GM18868 (cell line): ENCODE data around the gene VAPA.

Experiments
- ATAC-seq: cut with Tn5 transposase; IDR thresholded peaks from one replicate; pipeline ENCODE4 v1.9.1; 2021; ENCODE audit warnings: mild to moderate bottlenecking, moderate library complexity; ENCODE audit not compliant: unreplicated experiment

VAPA gene

GRCh38 chr18:9968081-9968848 is 54.4 kb downstream of the VAPA start:
- no peak for ATAC-seq

- ATAC-seq: no peak
Observed at GRCh38 chr18:9969247-9969646, 55.4 kb downstream of the VAPA start.

- no peak for ATAC-seq
Observed at GRCh38 chr18:9971313-9971920, 57.6 kb downstream of the VAPA start.

GRCh38 chr18:9973470-9973869 is 59.7 kb downstream of the VAPA start:
- no peak for ATAC-seq

- no peak for ATAC-seq
Observed at GRCh38 chr18:9974279-9974915, 60.6 kb downstream of the VAPA start.

- ATAC-seq: no peak
Observed at GRCh38 chr18:9975658-9976057, 61.8 kb downstream of the VAPA start.

GRCh38 chr18:9982711-9983110 is 68.9 kb downstream of the VAPA start:
- no peak for ATAC-seq

- no peak for ATAC-seq
Observed at GRCh38 chr18:9984080-9984479, 70.3 kb downstream of the VAPA start.

GRCh38 chr18:9985641-9986040 is 71.8 kb downstream of the VAPA start:
- ATAC-seq: no peak

GRCh38 chr18:9986156-9986930 is 72.5 kb downstream of the VAPA start:
- no peak for ATAC-seq

GRCh38 chr18:9987345-9987744 is 73.5 kb downstream of the VAPA start:
- no peak for ATAC-seq

- no peak for ATAC-seq
Observed at GRCh38 chr18:9987931-9988330, 74.1 kb downstream of the VAPA start.

- ATAC-seq: no peak
Observed at GRCh38 chr18:9988665-9989064, 74.8 kb downstream of the VAPA start.

GRCh38 chr18:9989481-9989880 is 75.7 kb downstream of the VAPA start:
- ATAC-seq: no peak

GRCh38 chr18:9991011-9992000 is 77.5 kb downstream of the VAPA start:
- ATAC-seq: no peak

GRCh38 chr18:9992300-9992972 is 78.6 kb downstream of the VAPA start:
- ATAC-seq: no peak

- no peak for ATAC-seq
Observed at GRCh38 chr18:9992973-9993520, 79.2 kb downstream of the VAPA start.

GRCh38 chr18:9993521-9994025 is 79.8 kb downstream of the VAPA start:
- ATAC-seq: no peak

GRCh38 chr18:9994026-9994570 is 80.3 kb downstream of the VAPA start:
- ATAC-seq: no peak
